Measurements from ENCODE around the gene ZNF275. TPM values are rescaled to one million over a fixed set of nuclear protein-coding genes. Genes with fewer than 3 reads are reported as not detected.

Gene ZNF275
- total RNA-seq, 6 donors from 2014 or later, result 5.9 to 13.8 (median 8.8) TPM

DNA sequence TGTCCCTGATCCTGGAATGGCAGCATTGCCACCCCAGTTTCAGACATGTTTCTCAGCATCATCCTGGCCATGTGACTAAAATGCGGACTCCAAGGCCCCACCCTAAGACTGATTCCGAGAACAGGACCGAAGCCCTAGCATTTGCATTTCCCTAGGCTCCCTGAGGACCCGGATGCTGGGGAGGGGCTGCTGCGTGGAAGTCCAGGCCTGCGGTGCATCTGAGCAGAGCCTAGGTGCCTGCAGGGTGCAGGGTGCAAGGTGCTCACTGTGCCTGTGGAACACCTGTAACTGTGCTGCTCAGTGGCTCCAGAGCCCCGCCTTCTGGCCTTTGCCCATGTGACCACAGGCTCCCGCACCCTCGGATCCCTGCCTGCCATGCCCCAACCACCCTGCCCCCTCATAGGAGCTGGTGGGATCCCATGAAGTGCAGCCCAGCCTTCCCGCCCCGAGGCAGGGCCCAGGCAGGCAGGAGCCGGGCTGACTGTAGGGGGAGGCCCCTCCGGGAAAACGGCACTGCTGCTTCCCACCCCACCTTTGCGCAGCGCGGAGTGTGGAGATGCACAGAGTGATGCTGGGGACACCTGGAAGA is 27.3 kb upstream of the ZNF275 start:
- Histone ChIP-seq H3K4me1 (no peaks in the 10 kb centered on the region), H3K27me3 (no peaks in the 10 kb centered on the region), H3K9me3 (no peaks in the 10 kb centered on the region), H3K4me3 (no peak overlapping the region), H3K27ac (no peak overlapping the region), H3K36me3 (no peaks in the 10 kb centered on the region)
- no peak for TF ChIP-seq EP300 (IDR thresholded peaks at IDR 0.05)
- TF ChIP-seq POLR2AphosphoS5 (IDR thresholded peaks at IDR 0.05), result no peak
- TF ChIP-seq, protein P1, sequence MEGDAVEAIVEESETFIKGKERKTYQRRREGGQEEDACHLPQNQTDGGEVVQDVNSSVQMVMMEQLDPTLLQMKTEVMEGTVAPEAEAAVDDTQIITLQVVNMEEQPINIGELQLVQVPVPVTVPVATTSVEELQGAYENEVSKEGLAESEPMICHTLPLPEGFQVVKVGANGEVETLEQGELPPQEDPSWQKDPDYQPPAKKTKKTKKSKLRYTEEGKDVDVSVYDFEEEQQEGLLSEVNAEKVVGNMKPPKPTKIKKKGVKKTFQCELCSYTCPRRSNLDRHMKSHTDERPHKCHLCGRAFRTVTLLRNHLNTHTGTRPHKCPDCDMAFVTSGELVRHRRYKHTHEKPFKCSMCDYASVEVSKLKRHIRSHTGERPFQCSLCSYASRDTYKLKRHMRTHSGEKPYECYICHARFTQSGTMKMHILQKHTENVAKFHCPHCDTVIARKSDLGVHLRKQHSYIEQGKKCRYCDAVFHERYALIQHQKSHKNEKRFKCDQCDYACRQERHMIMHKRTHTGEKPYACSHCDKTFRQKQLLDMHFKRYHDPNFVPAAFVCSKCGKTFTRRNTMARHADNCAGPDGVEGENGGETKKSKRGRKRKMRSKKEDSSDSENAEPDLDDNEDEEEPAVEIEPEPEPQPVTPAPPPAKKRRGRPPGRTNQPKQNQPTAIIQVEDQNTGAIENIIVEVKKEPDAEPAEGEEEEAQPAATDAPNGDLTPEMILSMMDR (IDR thresholded peaks at IDR 0.05), result no peak
- TF ChIP-seq POLR2A (IDR thresholded peaks at IDR 0.05), result no peak
- WGBS, 2 donors, result 77 to 100% methylated on average over 2 to 17 of the region's 17 CpGs
- no peak for ATAC-seq (ENCODE audit: low FRiP score in 2 of 2)
- DNase-seq, result peak in 1 of 2 donors; percentile 22

DNA sequence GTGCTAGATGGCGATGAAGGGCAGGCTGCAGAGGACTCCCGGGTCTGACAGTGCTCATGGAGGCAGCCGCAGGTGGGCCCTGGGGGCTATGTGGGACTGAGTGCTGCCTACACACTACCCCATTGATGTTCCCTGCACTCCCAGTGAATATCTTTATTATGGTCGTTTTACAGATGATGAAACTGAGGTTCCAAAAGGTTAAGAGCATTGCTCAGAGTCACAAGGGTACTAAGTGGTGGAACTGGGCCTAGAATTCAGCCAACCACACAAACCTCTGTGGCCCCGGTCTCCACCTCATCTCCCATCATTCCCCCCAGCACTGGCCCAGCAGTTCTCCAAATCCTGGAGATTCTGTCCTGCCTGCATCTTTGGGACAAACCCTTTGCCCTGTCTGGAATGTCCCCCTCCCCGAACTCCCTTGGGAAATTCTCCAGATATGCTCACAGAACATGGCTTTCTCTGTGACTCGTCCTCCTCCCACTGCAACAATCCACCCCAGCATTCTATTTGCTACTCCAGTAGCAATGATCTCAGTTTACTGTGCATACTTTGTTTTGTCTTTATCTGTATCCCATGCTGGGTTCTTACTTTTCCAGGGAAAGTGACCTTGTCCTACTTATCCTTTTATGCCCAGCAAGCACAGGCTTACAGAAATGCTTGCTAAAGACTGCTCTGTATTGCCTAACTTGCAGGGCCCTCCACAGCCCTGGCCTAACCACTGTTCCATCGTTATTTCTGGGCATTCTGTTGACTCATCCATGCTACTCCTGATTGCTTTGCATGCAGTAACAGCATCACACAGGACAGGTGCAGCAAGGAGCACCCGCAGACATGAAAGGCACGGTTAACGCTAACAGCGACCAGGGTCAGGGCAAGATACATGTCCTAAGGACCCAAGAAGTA is 26.4 kb upstream of the ZNF275 start:
- Histone ChIP-seq H3K9me3 (no peaks in the 10 kb centered on the region), H3K4me1 (no peaks in the 10 kb centered on the region), H3K27ac (no peak overlapping the region), H3K36me3 (no peaks in the 10 kb centered on the region), H3K27me3 (no peaks in the 10 kb centered on the region), H3K4me3 (no peak overlapping the region)
- WGBS, 2 donors, result 69 to 86% methylated on average over 6 to 12 of the region's 12 CpGs
- TF ChIP-seq, protein P1 (IDR thresholded peaks at IDR 0.05), result no peak
- TF ChIP-seq POLR2A (IDR thresholded peaks at IDR 0.05) (no peak), EP300 (IDR thresholded peaks at IDR 0.05) (no peak), POLR2AphosphoS5 (IDR thresholded peaks at IDR 0.05) (no peak)
- ATAC-seq (ENCODE audit: low FRiP score in 2 of 2) (no peak), DNase-seq (no peak)

DNA sequence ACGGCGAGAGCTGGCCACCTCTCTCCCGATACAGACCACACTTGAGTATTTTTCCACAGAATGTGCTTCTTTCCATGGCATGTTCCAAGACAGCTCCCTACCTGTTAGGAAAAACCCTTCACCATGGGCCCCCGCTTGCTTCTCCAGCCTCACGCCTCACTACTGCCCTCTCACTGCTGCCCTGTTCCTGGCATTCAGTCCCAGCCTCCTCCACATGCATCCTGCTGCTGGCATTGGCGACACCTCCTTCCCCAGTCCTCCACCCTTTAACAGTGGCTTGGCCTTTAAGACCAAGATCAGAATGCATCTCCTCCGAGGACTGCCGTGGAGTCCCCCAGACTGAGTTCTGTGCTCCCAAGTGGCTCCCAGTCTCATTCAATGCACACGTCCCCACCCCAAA is 23.1 kb upstream of the ZNF275 start:
- no peaks in the 10 kb centered on the region for H3K27me3 ChIP-seq
- 64 to 81% methylated on average over 6 to 9 of the region's 9 CpGs for WGBS, 2 donors
- no peak for DNase-seq
- H3K36me3 ChIP-seq, result no peaks in the 10 kb centered on the region
- no peaks in the 10 kb centered on the region for H3K9me3 ChIP-seq
- no peak overlapping the region for H3K4me3 ChIP-seq
- TF ChIP-seq EP300 (IDR thresholded peaks at IDR 0.05) (no peak), POLR2A (IDR thresholded peaks at IDR 0.05) (no peak)
- TF ChIP-seq, protein P1 (IDR thresholded peaks at IDR 0.05), result no peak
- no peaks in the 10 kb centered on the region for H3K4me1 ChIP-seq
- ATAC-seq (ENCODE audit: low FRiP score in 2 of 2), result no peak
- H3K27ac ChIP-seq, result no peak overlapping the region

DNA sequence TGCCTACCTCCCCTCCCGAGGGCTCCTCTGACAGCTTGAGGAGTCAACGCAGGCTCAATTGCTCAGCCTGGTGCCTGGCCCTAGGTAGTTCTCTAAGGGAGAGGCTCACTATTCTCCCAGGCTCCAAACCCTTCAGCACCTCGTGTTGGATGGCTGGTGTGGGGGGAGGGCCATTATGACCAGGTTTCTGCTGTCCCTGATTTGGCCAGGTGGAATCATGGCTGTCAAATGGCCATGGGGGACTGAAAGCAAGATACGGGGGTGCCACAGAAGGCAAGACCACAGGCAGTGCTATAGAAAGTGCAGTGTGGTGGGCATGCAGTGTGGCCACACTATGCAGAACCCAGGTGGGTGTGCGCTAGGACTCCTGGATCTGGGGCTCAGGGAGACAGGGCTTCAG is 21.9 kb upstream of the ZNF275 start:
- H3K27me3 ChIP-seq, result no peaks in the 10 kb centered on the region
- H3K27ac ChIP-seq, result no peak overlapping the region
- DNase-seq, result no peak
- no peaks in the 10 kb centered on the region for H3K9me3 ChIP-seq
- no peak overlapping the region for H3K4me3 ChIP-seq
- H3K36me3 ChIP-seq, result no peaks in the 10 kb centered on the region
- TF ChIP-seq POLR2A (IDR thresholded peaks at IDR 0.05) (no peak), POLR2AphosphoS5 (IDR thresholded peaks at IDR 0.05) (no peak)
- TF ChIP-seq, protein P1 (IDR thresholded peaks at IDR 0.05), result no peak
- no peaks in the 10 kb centered on the region for H3K4me1 ChIP-seq
- WGBS, 2 donors, result 93 to 100% methylated on average over 1 to 5 of the region's 5 CpGs
- ATAC-seq (ENCODE audit: low FRiP score in 2 of 2), result no peak
